ENCODE measurements around the gene ATXN1.

DNA sequence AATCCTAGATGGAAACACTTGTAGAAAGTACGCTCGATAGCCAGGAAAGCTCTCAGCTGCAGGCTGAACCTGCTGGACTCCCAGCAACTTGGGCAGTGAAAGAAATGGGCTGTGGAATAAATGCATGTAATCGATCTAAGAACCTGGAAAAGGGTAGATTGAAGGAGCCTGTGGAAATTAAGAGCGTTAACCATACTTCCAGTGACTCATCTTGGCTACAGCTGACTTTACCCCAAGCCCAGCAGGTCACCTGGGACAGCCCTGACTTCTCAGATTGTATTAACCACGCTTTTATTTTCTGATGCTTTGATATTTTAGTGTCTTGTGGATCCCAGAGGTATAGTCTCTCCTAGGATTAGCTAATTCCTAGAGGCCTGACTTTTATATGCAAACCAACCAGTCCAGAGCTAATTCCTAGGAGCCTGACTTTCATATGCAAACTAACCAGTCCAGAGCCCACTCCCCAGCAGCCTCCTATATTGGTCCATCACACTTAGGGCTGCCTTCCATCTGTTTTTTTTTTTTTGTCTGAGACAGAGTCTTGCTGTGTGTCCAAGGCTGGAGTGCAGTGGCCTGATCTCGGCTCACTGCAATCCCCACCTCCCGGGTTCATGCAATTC, 436.5 kb downstream of the ATXN1 start:
- TF ChIP-seq POLR2A (IDR thresholded peaks at IDR 0.05; ENCODE audit: low read length) (no peak), GATA1 (IDR thresholded peaks at IDR 0.05; ENCODE audit: low read depth, low read length) (no peak)
